ENCODE measurements around the gene CPT1B. TPM values are rescaled to one million over a fixed set of nuclear protein-coding genes. Genes with fewer than 3 reads are reported as not detected.

Gene CPT1B
- total and polyA plus RNA-seq, 2 of the 4 experiments (the other 2 are of a cell fraction), result 0.36 to 1.8 TPM

- H3K4ac ChIP-seq (ENCODE audit: low read depth, low read length), result no peak overlapping the region
- H3K4me2 ChIP-seq (ENCODE audit: low read depth, low read length), result no peak overlapping the region
- no peak overlapping the region for H3K27ac ChIP-seq (ENCODE audit: insufficient read depth, low read length)
- ChIA-PET POLR2A (ENCODE audit: unreplicated experiment) (no interaction called here), CTCF (no interaction called here)
- no peak overlapping the region for H3K56ac ChIP-seq (ENCODE audit: extremely low read depth, insufficient read depth, low read length)
- intact Hi-C loops (cut with micrococcal nuclease) (no loop called here), in situ Hi-C loops (cut with MboI; ENCODE audit: low sequenced_read_pairs) (no loop called here), dilution Hi-C loops (cut with HindIII; ENCODE audit: low sequenced_read_pairs, unreplicated experiment) (no loop called here)
- no peak overlapping the region for H3K23ac ChIP-seq (ENCODE audit: low read depth, low read length)
- no peak overlapping the region for H2AK9ac ChIP-seq (replicated peaks; ENCODE audit: low read depth, low read length, poor library complexity)
- H4K5ac ChIP-seq (ENCODE audit: low read depth, low read length), result no peak overlapping the region
- no peaks in the 10 kb centered on the region for H3K36me3 ChIP-seq (ENCODE audit: control insufficient read depth, insufficient read depth, low read length)
- DNase-seq, result no peak
- no peak overlapping the region for H4K8ac ChIP-seq (ENCODE audit: low read depth in 2 of 2, low read length in 2 of 2)
- no peak overlapping the region for H3K14ac ChIP-seq (replicated peaks; ENCODE audit: low read depth, low read length)
- no CpG with 5 or more reads among the region's 12 CpGs for WGBS, 2 experiments (ENCODE audit: extremely low coverage in 2 of 2, insufficient read length in 1 of 2)
- TF ChIP-seq ELK1 (IDR thresholded peaks at IDR 0.05; ENCODE audit: borderline replicate concordance, low read depth, low read length), result no peak
- TF ChIP-seq RFX5 (IDR thresholded peaks at IDR 0.05; ENCODE audit: low read depth, low read length), result no peak
- TF ChIP-seq BHLHE40 (IDR thresholded peaks at IDR 0.05; ENCODE audit: low read depth, low read length), result no peak
- no peak for TF ChIP-seq MXI1 (IDR thresholded peaks at IDR 0.05; ENCODE audit: borderline replicate concordance, low read depth, low read length)
- no peak for TF ChIP-seq SMC3 (IDR thresholded peaks at IDR 0.05; ENCODE audit: low read depth, low read length)
- TF ChIP-seq RAD21 (IDR thresholded peaks at IDR 0.05; ENCODE audit: low read length), result no peak
- no peak for TF ChIP-seq POLR2A (IDR thresholded peaks at IDR 0.05; ENCODE audit: low read depth, low read length)
- TF ChIP-seq USF2 (IDR thresholded peaks at IDR 0.05; ENCODE audit: low read depth, low read length), result no peak
- no peak for TF ChIP-seq CTCF (conservative IDR thresholded peaks at IDR 0.05; ENCODE audit: low read depth, low read length)
- TF ChIP-seq MAZ (IDR thresholded peaks at IDR 0.05; ENCODE audit: borderline replicate concordance, low read depth, low read length), result no peak
- H2BK20ac ChIP-seq (ENCODE audit: low read depth, low read length), result no peak overlapping the region
- H3K18ac ChIP-seq (ENCODE audit: low read depth, low read length), result no peak overlapping the region
- BruUV-seq (replicated peaks), result no TSS peak
- H4K20me1 ChIP-seq (ENCODE audit: insufficient read depth, low read length), result peaks cover 10% of the 10 kb centered on the region
- no peak overlapping the region for H3K4me3 ChIP-seq (ENCODE audit: insufficient read depth, low read depth, low read length)
- H2BK15ac ChIP-seq (ENCODE audit: low read depth, low read length), result no peak overlapping the region
- 0 out of 2 replicates have a peak, but pooled peaks cover 2% of the 10 kb centered on the region for H3K9me3 ChIP-seq (ENCODE audit: control insufficient read depth, insufficient read depth, low read length)
- no peak overlapping the region for H4K91ac ChIP-seq (ENCODE audit: insufficient read depth, low read depth, low read length)
- H3K27me3 ChIP-seq (ENCODE audit: control insufficient read depth, insufficient read depth, low read length), result peaks cover 56% of the 10 kb centered on the region
- no peaks in the 10 kb centered on the region for H3K4me1 ChIP-seq (ENCODE audit: control insufficient read depth, insufficient read depth, low read length)
- H3K9me1 ChIP-seq (ENCODE audit: insufficient read depth, low read length), result 0 out of 2 replicates have a peak, but pooled peaks cover 6% of the 10 kb centered on the region
- H2BK5ac ChIP-seq (ENCODE audit: low read depth, low read length, poor library complexity, severe bottlenecking), result no peak overlapping the region
- no peak for ATAC-seq (ENCODE audit: low read depth)
- no peak overlapping the region for H2AK5ac ChIP-seq (ENCODE audit: low read depth, low read length)
- no peak overlapping the region for H2AFZ ChIP-seq (replicated peaks; ENCODE audit: low read length, poor library complexity)
- H2BK120ac ChIP-seq (ENCODE audit: low read depth, low read length), result no peak overlapping the region
- H3K9ac ChIP-seq (ENCODE audit: low read depth, low read length), result no peak overlapping the region
- no peaks in the 10 kb centered on the region for H3K79me1 ChIP-seq (ENCODE audit: low read depth in 1 of 2, low read length in 2 of 2)
Measured at GRCh38 chr22:50601669-50602337, 23.6 kb upstream of the CPT1B start.

All from IMR-90 (cell line).